ENCODE data around the gene KCTD16.

The KCTD16 gene

GRCh38 chr5:144236499-144236898 is 65.8 kb downstream of the KCTD16 start:
- in situ Hi-C loops (cut with MboI; ENCODE audit: low pct_unique_long_range_greater_than_20kb, low sequenced_read_pairs, unreplicated experiment) = no loop called here
- no peak for TF ChIP-seq CTCF (IDR thresholded peaks at IDR 0.05; ENCODE audit: extremely low read depth, insufficient read depth, missing control alignments)
- DNase-seq (ENCODE audit: low spot score) = no peak

GRCh38 chr5:144237851-144238250 is 67.2 kb downstream of the KCTD16 start:
- no peak for TF ChIP-seq CTCF (IDR thresholded peaks at IDR 0.05; ENCODE audit: extremely low read depth, insufficient read depth, missing control alignments)
- DNase-seq (ENCODE audit: low spot score) = no peak
- in situ Hi-C loops (cut with MboI; ENCODE audit: low pct_unique_long_range_greater_than_20kb, low sequenced_read_pairs, unreplicated experiment) = no loop called here

GRCh38 chr5:144247131-144247530 is 76.5 kb downstream of the KCTD16 start:
- in situ Hi-C loops (cut with MboI; ENCODE audit: low pct_unique_long_range_greater_than_20kb, low sequenced_read_pairs, unreplicated experiment) = no loop called here
- DNase-seq (ENCODE audit: low spot score) = no peak
- no peak for TF ChIP-seq CTCF (IDR thresholded peaks at IDR 0.05; ENCODE audit: extremely low read depth, insufficient read depth, missing control alignments)

GRCh38 chr5:144248015-144248414 is 77.3 kb downstream of the KCTD16 start:
- DNase-seq (ENCODE audit: low spot score) = no peak
- in situ Hi-C loops (cut with MboI; ENCODE audit: low pct_unique_long_range_greater_than_20kb, low sequenced_read_pairs, unreplicated experiment) = no loop called here
- no peak for TF ChIP-seq CTCF (IDR thresholded peaks at IDR 0.05; ENCODE audit: extremely low read depth, insufficient read depth, missing control alignments)

- in situ Hi-C loops (cut with MboI; ENCODE audit: low pct_unique_long_range_greater_than_20kb, low sequenced_read_pairs, unreplicated experiment) = no loop called here
- TF ChIP-seq CTCF (IDR thresholded peaks at IDR 0.05; ENCODE audit: extremely low read depth, insufficient read depth, missing control alignments) = no peak
- no peak for DNase-seq (ENCODE audit: low spot score)
Measured at GRCh38 chr5:144249755-144250464, 79.2 kb downstream of the KCTD16 start.

- no peak for TF ChIP-seq CTCF (IDR thresholded peaks at IDR 0.05; ENCODE audit: extremely low read depth, insufficient read depth, missing control alignments)
- in situ Hi-C loops (cut with MboI; ENCODE audit: low pct_unique_long_range_greater_than_20kb, low sequenced_read_pairs, unreplicated experiment) = no loop called here
- no peak for DNase-seq (ENCODE audit: low spot score)
Measured at GRCh38 chr5:144254552-144254951, 83.9 kb downstream of the KCTD16 start.
